ENCODE data around the gene FRG1.
"Not testable (repeated sequence)": the region's sequence is repeated elsewhere in the genome, so short reads cannot be mapped to it uniquely, and the experiment has no call there.

Gene FRG1

GRCh38 chr4:189985651-189986243 is 45.1 kb downstream of the FRG1 start:
- not testable (repeated sequence) for DNase-seq

- DNase-seq = no peak
These were observed 48.3 kb downstream of the FRG1 start for GRCh38 chr4:189988877-189989431.

- DNase-seq = not testable (repeated sequence)
These were observed 49.3 kb downstream of the FRG1 start for GRCh38 chr4:189989941-189990340.
